ENCODE data around the gene WDFY4. TPM values are rescaled to one million over a fixed set of nuclear protein-coding genes. Genes with fewer than 3 reads are reported as not detected.

The WDFY4 gene
- total RNA-seq, 2 donors from 2014 or later, result 1.5 to 4.6 TPM

DNA sequence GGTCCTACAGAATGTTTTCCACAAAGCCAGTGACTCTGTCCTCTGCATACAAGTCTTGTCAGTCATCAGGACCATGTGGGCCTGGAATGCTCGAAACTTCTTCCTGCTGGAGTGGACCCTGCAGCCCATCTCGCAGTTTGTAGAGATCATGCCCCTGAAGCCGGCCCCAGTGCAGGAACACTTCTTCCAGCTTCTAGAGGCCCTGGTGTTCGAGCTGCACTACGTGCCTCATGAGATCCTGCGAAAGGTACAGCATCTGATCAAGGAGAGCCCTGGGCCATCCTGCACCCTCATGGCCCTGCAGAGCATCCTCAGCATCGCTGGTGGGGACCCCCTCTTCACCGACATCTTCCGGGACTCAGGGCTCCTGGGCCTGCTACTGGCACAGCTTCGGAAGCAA is 46.5 kb downstream of the WDFY4 start:
- DNase-seq (no peak), ATAC-seq (no peak)
- intact Hi-C loops (cut with DNase I, micrococcal nuclease), result no loop called here

DNA sequence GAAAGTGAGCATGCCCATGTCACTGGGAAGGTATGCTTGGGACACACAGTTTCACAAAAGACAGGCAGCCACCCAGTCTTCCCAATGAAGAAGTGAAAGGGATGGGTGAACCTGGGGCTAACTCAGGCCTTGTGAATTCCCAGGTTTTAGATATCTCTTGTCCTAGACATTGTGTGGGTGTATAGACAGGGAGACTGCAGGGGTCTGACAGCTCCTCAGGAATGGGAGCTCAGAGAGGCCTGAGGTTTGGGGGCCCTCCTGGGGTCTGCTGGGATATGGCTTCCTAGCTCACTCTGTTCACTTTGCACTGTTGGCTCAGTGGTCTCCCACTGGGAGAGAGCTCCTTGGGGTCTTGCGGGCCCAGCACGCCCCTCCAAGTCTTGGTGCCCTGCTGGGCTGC is 47.0 kb downstream of the WDFY4 start:
- DNase-seq (no peak), ATAC-seq (no peak)
- intact Hi-C loops (cut with DNase I, micrococcal nuclease), result no loop called here

DNA sequence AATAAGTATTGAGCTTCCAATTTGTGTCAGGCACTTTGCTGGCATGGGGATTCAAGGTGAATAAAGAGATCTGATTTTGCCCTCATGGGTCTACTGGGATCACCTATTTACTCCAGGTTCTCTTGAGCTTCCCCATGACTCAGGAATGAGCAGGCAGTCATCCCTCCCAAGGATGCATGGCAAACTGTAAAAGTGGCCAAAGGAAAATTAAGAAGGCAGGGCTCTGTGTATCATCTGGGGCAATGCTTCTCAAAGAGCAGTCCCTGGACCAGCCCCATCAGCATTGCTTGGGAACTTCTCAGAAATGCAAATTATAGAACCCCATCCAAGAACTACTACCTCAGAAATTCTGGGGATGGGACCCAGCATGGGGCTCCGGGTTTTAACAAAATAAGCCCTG is 48.7 kb downstream of the WDFY4 start:
- intact Hi-C loops (cut with DNase I, micrococcal nuclease), result no loop called here
- DNase-seq (no peak), ATAC-seq (no peak)

DNA sequence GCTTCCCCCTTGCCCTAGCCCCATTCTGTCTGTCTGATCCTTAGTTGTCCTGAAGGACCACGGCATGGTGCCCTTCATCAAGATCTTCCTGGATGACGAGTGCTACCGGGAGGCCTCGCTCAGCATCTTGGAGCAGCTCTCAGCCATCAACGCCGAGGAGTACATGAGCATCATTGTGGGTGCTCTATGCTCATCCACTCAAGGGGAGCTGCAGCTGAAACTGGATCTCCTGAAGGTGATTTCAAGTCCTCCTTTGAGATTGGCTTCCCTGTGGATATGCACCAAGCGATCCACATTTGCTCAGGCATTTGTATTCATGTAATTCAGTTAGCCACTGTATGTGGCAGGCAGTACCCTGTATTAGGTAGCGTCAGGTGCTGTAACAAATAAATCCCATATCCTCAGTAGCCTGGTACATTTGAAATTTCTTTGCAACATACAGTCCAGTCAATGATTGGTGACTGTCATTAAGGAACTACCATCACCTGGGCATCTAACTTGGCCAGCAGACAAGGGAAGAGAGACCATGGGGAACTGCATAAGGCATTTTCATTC is 51.2 kb downstream of the WDFY4 start:
- intact Hi-C loops (cut with DNase I, micrococcal nuclease), result no loop called here
- no peak for ATAC-seq
- DNase-seq, result no peak

DNA sequence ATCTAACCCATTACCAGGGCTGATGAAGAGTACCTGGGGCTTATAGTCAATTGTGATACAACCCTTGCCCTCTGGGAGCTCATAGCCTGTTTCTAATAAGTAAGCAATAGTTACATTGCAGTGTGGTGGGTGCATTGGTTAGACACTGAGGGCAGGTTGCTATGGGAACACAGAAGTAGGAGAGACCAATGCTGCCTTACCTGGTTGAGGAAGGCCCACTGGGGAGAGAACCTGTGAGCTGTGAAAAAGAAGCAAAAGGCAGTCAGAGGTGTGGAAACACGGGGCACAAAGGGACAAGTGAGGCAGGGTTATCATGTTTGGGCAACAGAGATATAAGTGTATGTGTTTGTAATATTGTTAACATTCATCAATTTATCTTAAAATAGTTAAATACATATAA is 51.9 kb downstream of the WDFY4 start:
- DNase-seq, result no peak
- intact Hi-C loops (cut with DNase I, micrococcal nuclease), result no loop called here
- ATAC-seq, result no peak

DNA sequence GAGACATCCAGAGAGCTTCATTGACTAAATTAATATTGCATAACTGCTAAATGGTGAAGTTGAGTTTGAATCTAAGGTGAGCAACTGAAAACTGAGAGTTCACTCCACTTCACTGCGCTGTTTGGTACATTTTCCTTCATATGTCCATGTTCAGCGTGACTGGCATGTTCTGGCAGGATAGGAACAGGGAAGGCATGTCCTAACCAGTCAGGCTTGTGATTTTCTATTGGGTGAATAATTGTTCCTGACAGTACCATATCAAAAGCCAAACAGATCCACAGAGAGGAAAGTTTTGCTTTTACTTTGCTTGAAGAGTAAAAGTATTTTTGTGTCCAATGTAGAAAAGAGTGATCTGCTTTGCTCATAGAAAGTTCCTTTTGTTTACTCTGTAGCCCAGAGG is 53.2 kb downstream of the WDFY4 start:
- intact Hi-C loops (cut with DNase I, micrococcal nuclease), result no loop called here
- ATAC-seq (no peak), DNase-seq (no peak)

DNA sequence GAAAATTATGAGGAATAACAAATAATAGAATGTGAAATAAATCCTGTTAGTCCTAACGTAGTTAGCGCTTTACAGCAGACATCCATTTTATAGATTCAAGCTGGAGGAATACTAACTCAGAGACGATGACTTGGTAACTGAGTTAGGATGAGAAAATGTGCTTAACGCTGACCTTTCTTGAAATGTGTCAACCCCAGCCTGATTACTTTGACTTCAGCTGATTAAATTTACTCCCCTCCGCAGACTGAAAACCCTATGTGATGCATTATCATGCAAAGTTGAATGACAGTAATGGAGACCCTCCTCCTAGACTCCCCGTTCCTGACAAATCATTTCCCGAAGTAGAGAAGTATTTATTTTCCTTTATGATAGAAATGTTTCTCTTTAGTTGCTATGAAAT is 54.5 kb downstream of the WDFY4 start:
- ATAC-seq (no peak), DNase-seq (no peak)
- intact Hi-C loops (cut with DNase I, micrococcal nuclease), result no loop called here

DNA sequence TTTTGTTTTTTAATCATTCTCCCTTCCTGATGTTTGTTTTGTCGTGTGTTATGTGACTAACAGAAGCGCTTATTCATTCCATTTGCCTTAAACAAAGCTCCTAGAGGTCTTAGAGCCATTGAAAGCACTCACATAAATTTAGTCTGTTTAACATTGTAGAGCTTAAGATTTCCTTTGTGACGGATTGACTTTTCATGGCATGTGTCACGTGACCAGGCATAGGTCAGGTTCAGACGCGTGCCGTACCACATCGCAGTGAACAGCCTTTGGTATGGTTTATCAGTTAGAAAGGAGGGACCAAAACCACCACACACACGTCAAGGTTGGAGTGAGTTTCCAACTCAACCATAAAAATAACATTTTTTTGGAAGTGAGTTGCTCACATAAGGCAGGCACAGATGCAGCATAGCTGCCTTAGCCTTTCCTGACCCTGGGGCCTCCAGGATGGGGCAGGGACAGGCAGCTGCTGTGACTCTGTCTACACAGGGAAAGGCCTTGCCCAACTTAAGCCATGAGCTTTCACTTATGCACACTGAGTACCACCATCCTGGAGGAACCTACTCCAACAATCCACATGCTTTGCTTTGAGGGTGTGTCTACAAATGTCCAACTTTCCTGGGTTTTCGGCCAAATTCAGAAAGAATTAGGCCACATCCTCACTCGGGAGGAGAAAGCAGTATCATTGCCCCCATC is 55.5 kb downstream of the WDFY4 start:
- ATAC-seq (no peak), DNase-seq (no peak)
- intact Hi-C loops (cut with DNase I, micrococcal nuclease), result no loop called here

DNA sequence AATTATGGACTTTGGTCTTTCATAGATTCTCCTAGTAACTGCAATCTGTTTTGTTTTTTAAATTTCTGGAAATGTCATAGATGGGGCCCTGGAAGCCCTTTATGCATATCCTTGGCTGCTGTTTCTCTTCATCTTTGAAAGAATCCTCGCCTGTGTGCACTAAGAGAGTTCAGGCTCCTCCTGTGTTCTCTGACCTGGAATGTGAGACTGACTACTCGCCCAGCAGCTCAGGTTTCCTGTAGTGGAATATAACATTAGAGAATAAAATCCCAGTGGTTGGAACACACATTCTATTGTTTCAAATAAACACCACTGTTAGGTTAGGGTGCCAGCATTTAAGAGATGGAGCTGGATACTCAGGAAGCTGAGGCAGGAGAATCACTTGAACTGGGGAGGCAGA is 56.3 kb downstream of the WDFY4 start:
- no peak for DNase-seq
- no peak for ATAC-seq
- intact Hi-C loops (cut with DNase I, micrococcal nuclease), result no loop called here

DNA sequence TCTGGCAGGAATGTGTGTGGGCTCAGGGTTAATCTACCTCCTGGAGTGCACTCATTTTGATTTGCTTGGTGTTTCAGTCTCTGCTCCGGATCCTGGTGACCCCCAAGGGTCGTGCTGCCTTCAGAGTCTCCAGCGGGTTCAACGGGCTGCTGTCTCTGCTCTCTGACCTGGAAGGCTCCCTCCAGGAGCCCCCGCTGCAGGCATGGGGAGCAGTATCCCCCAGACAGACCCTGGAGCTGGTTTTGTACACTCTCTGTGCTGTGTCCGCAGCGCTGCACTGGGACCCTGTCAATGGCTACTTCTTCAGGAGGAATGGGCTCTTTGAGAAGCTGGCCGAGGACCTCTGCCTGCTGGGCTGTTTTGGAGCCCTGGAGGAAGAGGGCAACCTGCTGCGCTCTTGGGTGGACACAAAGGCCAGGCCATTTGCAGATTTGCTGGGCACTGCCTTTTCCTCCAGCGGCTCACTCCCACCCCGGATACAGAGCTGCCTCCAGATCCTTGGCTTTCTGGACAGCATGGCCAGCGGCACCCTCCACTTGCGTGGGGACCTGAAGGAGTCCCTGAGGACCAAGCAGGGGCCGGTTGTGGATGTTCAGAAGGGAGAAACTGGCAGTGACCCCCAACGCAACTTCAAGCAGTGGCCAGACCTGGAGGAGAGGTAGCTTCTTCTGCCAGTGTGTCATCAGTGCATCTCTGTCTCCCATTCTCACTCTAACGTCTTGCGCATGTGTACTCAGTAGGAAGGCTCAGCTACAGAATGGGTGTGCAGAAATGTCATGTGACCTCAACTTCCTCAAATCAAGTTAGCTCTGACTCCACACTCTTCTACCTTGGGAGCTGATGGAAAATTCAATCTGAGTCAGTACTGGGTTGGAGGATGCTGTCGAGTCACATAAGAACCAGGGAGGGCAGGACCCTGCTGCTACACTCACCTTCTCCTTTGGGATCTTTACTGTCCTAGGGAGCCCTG is 58.5 kb downstream of the WDFY4 start:
- DNase-seq, result no peak
- ATAC-seq, result no peak
- intact Hi-C loops (cut with DNase I, micrococcal nuclease), result no loop called here

DNA sequence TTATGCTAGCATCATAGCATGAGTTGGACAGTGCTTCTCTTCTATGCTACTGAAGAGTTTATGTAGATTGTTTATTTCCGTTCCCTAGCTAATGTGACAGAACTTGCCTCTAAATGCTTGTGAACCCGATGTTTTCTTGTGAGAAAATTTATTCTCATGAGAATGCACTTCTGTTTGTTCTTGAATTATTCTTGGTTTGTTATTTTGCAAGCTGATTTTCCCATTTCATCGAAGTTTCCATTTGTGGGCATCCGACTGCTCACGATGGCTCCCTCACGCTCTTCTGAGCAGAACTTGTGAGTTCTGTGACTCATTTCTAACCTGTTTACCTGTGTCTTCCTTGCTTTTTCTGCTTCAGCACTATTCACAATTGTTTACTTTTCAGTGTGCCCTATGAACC is 59.9 kb downstream of the WDFY4 start:
- ATAC-seq, result no peak
- intact Hi-C loops (cut with DNase I, micrococcal nuclease), result no loop called here
- DNase-seq, result no peak

DNA sequence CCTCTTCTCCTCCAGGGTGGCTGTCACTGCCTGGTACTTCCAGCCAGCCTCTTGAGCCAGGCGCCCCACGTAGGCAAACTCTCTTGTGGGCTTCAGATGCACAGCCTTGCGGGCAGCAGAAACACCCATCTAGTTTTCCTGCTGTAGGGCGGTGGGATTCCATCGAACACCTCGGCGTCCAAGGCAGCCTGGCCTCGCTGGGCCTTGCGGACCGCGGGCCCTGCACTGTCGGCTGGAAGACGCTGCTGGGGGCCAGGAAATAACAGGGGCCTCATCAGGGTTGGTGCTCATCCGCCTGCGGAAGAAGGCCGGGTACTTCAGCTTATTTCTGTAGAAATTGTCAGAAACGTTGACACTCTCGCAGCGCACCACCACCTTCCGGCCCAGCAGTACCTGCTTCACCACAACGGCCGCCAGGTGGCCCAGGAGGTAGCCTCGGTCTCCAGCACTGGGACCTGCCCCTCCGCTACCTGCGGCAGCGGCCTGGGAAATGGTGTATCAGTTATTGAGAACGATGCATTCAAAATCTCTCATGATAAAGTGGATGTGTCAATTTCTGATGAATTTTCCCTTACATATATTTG is 61.1 kb downstream of the WDFY4 start:
- intact Hi-C loops (cut with DNase I, micrococcal nuclease), result no loop called here
- DNase-seq, result no peak
- ATAC-seq, result no peak

DNA sequence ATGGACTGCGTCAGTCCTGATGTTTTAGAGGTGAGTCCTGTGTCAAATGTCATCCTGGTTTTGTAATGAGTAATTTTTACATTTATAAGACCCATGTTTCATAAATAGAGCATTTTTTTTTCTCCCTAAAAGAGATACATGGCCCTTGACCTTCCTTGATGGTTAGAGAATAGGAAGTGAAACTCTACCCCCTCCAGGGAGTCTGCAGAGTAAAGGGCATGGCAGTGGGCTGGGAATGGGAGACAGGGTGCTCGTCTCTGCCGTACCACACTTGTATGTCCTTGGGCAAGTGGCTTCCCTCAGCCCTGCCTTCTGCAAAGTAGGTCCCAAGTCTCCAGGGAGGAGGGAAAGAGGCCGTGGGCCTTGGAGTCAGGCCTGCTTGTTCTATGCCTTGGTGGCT is 63.9 kb downstream of the WDFY4 start:
- intact Hi-C loops (cut with DNase I, micrococcal nuclease), result no loop called here
- ATAC-seq (no peak), DNase-seq (no peak)

DNA sequence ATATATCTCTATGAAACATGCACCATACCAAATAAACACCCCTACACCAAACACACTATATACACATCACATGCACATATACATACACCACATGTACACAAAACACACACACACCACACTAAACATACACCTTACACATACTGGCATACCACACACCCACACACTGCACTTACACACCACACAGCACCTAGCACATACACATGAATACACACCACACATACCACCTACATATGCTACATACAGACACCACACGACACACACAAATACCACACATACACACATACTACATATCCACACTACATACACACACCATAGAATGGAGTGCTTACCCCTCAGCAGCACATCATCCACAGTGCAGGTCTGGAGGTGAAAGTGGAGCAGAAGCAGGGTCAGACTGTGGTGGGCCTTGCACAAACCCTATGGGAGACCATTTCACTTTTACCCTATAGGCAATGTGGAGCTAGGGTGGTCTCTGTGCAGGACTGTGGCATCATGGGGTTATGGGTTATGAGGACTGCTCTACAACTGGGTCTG is 64.6 kb downstream of the WDFY4 start:
- intact Hi-C loops (cut with DNase I, micrococcal nuclease), result no loop called here
- ATAC-seq (no peak), DNase-seq (no peak)

DNA sequence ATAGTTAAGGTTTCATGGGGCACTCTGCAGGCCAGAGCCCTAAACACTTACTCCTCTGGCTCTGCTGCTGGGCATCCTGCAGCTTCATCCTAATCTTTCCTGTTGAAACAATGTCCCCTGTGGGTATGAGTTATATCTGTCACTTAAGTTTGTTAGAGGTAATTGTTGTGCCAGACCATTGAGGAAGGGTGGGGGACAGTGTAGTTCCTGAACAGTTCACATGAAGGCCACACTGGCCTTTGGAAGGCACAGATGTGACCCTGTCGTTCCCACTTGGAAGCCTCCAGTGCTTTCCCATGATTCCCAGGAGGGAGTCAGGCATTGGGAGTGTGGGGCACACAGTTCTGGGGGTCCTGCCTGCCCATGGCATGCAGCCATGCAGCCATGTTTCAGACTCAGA is 65.3 kb downstream of the WDFY4 start:
- ATAC-seq (no peak), DNase-seq (no peak)
- intact Hi-C loops (cut with DNase I, micrococcal nuclease), result no loop called here

DNA sequence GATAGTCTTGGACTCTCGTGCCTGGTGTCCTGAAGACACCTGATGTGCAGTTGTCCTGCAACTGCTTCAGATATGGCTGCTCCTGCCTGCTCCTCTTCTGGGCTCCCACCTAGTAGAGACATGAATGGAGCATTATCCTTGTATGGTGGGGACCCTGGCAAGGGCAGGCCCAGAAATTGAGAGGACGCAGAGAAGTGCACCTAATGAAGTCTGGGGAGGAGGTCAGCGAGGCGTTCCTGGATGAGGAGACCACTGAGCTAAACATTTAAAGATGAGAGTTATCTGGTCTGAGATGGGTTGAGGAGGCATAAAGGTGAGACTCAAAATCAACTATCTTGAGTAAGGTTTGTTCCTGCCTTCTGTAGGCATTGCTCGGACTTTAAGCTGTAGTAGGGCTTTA is 66.3 kb downstream of the WDFY4 start:
- intact Hi-C loops (cut with DNase I, micrococcal nuclease), result no loop called here
- no peak for DNase-seq
- ATAC-seq, result no peak

DNA sequence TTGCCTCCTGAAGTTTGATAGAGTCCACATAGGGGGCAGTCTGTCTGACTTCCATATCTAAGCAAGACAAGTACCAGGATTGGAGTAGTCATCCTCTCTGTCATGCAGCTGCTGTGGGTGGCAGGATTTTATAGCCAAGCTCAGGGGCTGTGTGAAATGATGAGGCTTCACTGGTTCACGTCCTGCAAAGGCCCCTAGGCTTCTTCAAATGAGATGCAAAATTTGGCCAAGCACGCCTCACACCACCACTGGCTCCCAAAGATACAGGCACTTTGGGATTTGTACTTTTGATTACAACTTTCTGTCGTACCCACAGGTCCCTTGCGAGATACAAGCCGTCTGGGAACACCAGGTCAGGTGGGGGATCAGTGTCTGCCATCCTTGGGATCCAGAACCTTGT is 67.1 kb downstream of the WDFY4 start:
- DNase-seq (no peak), ATAC-seq (no peak)
- intact Hi-C loops (cut with DNase I, micrococcal nuclease), result no loop called here

DNA sequence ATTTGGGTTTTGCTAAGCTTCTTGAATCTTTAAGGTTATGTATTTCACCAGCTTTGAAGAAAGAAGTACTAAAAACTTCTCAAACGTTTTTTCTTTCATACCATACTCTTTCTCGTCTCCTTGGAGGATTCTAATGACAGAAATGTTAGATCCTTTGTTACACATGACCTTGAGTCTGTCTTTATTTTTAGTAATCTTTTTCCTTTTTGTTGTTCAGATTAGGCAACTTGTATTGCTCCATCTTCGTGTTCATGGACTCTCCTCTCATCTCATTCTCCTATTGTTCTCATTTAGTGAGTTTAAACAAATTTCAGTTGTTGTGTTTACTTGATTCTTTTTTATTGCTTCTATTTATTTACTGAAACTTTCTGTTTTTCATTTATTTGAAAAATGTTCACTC is 73.7 kb downstream of the WDFY4 start:
- intact Hi-C loops (cut with DNase I, micrococcal nuclease), result no loop called here
- DNase-seq (no peak), ATAC-seq (no peak)

DNA sequence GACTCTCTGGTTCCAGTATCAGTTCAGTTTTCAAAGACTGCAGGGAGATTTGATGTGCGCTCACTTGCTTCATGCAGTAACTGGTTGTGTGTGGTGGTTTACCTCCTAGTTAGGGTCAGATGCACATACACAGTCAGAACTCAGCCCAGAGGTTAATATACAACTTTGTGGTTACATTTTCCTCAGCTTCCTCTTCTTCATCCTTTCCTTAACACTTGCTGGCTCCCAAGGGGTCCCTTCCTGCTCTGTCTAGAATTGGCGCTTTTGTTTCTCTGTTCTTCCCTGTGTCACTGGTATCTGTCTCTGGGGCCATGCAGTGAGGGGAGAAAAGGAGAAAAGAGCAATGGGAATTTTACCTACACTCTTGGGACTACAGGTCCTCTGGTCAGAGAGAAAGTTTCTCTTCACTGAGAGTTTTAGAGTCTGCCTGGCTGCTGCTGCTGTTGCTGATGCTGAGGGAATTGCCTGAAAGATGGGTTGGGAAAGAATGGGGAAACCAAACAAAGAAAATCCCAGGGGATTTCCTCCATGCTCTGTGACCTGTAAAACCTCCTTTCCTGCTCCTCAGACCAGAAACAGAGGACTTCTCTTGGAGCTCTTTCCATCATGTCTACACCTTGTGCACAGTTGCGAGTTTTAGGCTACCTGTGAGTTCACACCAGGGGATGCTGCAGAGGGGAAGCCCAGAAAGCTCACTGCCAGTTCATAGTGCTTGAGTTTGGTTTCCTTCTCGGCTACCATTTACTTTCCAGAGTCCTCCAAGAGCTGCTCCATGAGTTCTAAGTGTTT is 74.6 kb downstream of the WDFY4 start:
- intact Hi-C loops (cut with DNase I, micrococcal nuclease), result no loop called here
- ATAC-seq (no peak), DNase-seq (no peak)

Data from left colon (tissue), 2 donors.